Inflammatory macrophage treated with lipopolysaccharide for 4 hours (primary cell): Measurements from ENCODE around the gene RNF44.
"Not testable (repeated sequence)": the region's sequence is repeated elsewhere in the genome, so short reads cannot be mapped to it uniquely, and the experiment has no call there.

Source experiments
- DNase-seq: peaks from one replicate; pipeline ENCODE4 v3.0.0-alpha.2; 2020

RNF44 gene

DNA sequence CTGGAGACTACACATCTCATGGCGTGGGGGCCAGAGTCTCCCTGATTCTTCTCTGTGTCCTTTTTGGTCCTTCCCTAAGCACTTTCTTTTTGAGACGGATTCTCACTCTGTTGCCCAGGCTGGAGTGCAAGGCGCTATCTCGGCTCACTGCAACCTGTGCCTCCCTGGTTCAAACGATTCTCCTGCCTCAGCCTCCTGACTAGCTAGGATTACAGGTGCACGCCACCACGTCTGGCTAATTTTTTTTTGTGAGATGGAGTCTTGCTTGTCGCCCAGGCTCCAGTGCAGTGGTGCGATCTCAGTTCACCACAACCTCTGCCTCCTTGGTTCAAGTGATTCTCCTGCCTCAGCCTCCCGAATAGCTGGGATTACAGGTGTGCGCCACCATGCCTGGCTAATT, 13.7 kb upstream of the RNF44 start:
- not testable (repeated sequence) for DNase-seq

DNA sequence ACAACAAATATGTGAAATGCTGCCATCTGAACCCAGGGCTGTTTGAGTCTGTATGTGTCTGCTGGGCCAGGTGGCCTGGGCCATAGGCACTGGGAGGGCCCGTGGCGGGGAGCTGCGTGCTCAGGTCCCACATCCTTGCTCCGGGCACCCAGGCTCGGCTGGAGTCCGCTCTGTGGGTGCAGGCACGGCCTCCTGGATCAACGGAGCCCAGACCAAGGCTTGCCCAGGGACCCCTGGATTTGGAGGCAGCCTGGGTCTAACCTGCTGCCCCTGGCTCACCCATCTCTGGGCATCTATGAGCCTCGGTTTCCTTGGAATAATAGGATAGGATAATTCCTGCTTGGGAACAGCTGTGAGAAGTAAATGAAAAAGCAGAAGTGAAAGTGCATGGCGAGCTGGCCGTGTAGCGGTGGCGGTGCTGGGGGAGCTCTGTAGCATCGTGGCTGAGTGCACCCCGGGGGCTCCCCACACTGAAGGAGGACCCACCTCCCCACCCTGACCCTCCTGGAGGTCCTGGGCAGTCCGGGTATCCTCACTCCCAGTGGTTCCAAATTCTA, 13.2 kb upstream of the RNF44 start:
- peak; percentile 47 for DNase-seq

DNA sequence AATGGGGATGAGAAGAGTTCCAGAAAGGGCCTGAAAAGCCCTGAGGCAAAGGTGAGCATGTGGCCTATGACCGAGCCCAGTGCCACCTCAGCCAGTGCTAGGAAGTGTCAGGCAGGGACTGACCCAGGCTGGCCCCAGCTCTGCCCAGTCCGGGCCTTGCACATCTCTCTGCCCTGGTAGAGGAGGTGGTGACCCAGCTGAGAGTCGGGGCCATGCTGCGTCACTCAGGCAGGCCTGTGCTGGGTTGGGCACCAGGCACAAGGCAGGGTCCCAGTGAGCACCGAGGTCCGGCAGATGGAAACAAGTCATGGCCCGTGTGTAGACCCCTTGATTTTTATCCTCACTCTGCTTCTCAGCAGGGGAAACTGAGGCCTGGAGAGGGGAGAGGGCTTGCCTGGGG, 12.7 kb upstream of the RNF44 start:
- DNase-seq, result no peak

DNA sequence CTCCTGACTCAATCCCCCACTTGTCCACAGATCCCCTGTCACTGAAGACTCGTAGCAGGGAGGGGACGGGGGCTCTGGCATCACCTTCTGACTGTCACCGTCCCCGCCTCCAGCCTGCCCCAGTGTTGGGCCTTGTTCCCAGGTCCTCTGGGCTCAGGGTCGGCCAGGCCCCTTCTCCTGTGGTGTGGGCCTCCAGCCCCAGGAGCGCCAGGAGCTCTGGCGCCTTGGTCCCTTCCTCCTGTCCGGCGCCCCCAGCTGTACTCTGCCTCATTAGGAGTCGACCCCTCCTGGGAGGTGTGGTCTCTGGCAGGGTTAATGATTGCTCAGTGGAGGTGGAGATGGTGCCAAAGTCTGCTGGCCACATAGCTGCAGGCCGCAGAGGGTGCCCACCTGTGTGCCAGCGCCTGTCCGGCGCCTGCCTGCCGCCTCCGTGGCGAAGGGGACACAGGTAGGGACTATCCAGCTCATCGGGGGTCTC, 11.8 kb upstream of the RNF44 start, which contains the start of gene CDHR2:
Gene CDHR2, plus strand, starts transcription at position 376 of the 478 bp plus-strand sequence. CDS start 16,011 bp downstream, outside the sequence.
- DNase-seq, result no peak

DNA sequence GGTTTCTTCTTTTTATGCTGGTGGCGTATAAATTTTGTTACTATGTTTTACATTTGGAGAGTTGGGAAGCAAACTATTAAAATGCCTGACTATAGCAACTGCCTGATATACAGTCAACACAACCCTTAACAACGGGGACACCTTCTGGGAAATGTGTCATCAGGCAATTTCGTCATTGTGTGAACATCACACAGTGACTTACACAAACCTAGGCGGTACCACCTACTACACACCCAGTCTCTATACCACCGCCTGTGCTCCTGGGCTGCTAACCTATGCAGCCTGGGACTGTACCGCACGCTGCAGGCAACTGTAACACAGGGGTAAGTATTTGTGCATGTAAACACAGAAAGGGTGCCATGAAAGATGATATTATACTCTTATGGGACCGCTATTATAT, 10.6 kb upstream of the RNF44 start:
- DNase-seq, result peak; percentile 47

DNA sequence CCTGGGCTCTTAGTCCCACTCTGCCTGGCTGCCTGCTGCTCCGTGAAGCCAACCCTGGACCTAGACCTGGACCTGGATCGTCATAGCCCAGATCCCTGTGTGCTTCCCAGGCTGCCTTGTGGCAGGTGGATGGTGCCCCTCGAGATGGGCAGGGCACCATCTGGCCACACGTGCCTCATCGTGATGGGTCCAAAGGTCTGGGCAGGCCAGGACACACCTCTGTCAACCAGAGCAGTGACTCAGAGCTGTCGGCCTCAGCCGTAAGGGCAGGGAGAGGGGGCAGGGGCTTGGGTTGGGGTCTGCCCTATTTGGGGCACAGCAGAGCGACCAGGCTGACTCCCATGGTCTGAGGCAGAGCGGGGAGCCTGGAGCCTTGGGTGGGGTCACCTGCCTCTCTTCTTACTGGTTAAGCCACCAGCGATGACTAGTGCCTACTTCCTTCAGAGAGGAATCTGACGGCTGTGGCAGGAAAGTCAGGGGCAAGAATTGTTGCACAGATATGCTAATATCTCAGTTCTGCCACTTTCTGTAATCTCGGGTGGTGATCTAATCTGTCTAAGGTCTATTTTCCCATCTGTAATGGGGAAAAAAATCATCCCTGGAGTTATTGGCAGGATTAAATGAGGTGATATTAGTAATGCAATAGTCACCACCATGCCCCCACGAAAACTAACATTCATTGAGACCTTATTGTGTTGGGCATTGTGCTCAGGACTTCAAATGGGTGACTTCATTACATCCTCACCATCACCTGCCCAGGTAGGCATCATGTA, 8.7 kb upstream of the RNF44 start:
- DNase-seq, result no peak

DNA sequence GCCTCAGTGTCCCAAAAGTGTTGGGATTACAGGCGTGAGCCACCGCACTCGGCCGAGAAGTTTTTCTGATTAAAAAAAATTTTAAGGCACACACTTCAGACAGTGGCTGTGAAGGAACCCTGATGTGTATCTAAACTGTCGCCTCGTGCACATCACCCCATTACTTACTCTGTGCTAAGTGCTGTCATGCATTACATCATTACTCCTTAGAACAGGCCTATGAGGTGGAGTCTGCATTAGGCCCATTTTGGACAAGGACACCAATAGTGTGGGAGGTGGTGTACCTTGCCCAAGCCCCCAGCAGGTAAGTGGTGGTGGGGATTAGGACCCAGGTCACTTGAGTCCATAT, 8.2 kb upstream of the RNF44 start:
- DNase-seq, result no peak

DNA sequence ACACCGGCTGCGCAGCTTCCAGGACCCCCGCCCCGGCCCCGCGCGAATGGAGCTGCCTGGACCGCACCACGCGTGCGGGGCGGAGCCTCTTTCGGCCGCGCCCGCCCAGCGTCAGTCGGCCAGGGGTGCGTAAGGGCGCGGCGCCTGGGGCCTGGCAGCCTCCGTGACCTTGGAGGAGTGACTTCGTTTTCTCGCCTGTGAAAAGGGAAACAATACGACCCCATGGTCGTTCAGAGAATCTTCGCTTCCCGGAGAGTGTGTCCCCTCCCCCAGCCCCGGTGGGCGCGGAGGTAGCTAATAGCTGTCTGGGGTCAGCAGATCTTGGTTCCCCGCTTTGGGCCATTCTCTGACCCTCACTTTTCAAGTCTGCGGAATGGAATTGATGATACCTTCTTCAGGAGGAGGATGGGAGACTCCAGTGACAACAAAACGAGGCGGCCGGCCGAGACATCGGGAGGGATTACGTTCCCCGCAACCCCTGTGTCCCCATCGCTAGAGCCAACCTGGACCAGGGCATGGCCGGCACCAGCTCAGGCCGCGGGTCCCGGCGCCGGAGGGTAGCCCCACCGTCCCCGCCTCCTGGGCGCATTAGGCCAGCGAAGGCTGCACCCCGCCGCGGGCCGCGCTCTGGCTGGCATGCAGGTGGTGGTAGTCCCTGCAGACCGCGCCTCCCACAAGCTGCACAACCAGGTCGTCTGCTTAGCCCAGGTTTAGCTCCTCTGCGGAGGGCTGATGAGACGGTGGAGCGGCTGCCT, 6.4 kb upstream of the RNF44 start:
- peak; percentile 70 for DNase-seq

DNA sequence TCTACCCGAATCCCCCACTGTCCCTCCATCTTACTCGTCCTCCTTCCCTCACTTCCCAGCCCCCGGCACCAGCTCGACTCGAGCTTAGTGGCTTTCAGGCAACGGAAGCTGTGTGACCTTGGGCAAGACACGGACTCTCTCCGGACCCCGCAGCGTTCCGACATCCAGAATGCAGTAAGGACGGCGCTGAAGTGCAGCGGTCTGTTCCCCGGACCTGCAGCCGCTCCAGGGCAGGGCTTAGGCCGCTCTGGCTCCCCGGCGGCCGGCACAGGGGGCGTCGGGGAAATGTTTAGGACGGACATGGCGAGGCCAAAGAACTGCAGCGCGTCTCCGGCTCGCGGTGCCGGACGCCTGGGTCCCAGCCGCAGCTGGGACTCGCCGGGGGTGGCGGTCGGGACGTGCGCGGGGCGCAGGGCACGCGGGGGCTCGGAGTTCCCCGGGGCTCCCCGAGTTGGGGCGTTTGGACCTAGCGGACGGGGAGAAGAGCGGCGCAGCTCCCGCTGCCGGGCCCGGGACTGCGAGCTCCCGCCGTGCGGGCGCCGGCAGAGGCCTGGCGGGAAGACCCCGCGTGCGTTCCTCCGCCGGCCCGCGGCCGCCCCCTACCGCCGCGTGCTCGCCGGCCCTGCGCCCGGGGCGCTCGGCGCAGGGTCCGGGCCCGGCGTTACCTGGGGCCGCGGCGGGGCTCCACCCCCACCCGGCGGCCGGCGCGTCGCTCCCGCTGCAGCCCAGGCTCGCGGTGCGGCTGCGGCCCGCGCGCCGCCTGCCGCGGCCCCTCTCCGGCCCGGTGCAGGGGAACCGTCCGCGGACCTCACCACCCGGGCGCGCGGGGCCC, 5.6 kb upstream of the RNF44 start:
- no peak for DNase-seq

DNA sequence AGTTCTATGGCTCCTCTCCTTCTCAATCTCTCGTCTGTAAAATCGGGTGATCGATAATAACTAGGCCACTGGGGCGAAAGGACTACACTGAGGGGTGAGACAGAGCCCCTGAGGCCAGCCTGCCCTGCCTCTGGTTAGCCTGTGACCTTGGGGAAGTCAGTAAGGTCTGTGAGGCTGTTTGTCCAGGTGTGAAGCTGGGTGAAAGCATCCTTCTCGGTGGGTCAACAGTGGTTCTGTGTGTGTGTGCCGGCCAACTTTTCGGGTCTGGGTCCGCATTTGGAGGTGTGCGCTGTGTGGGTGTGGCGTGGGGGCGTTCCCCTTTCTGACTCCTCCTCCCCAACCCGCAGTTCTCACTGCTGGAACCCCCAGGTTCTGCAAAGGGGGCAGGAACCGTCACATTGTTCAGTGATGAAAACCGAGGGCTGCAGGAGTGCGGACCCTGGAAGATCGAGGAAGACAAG, 5.0 kb upstream of the RNF44 start:
- no peak for DNase-seq

DNA sequence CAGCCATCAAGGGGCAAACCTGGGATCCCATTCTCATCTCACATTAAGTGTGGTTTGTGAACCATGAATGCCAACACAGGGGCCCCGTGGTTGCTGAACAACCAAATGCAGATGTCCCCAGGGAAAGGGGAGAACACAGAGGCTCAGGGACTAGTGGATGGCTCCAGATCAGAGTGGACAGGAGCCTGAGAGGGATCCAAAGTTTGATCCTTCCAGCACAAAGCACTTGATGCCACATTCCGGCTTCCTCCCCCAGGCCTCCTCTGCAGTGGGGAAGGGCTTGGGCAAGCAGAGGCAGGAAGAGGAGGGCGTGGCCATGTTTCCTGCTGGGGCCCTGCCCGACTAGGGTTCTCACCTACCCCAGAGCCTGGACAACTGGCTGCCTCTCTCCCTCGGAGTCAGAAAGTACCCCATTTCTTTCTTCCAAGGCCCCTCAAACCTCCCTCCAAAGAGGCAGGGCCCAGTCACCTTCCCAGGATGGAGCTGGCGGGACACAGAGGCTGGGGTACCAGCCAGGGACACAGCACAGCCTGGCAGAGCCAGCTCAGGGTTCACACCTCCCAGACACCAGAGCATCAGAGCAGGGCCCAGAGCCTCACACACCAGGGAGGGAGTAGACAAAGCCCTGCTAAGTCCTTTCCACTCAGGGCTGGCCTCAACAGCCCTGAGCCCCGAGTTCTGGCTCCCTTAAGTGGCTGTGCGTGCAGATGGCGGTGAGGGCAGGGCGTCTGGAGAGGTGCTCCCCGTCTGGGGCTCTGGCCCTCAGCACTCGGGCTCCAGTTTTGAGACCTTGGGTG, 4.3 kb upstream of the RNF44 start:
- DNase-seq, result peak; percentile 44

DNA sequence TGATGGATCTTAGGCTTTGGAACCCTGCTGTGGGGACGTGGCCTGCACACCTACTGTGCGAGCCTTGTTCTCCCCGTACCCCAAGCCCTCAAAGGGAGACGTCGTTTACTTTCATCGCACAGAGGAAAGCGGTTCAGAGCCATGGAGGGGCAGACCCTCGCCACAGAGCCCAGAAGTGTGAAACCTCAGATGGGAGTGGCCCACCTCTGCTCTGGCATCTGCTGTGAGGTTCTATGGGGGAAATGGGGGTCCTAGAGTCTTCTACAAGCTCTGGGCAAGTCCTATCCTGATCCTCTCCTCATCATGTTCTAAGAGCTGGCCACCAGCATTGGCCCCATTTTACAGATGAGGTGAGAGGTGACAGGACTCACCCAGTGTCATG, 3.7 kb upstream of the RNF44 start:
- no peak for DNase-seq

DNA sequence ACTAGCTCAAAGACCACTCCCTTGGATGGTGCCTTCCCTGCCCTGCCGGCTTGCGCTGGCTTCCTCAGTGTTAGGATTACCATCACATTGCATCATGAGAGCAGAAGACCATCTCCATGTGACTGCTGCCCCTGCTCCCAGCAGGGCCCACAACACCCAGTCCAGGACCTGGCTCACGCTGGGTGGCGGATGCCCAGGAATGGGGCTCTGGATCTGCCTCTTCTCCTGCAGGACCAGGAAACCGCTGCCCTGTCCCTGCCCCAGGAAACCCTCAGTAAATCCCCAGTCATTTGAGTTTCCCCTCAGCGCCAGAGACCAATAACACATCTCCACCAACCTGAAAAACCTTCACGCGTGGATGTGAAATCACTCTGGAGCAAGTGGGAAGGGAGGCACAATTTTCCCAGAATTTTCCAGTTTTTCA, 3.3 kb upstream of the RNF44 start:
- no peak for DNase-seq

DNA sequence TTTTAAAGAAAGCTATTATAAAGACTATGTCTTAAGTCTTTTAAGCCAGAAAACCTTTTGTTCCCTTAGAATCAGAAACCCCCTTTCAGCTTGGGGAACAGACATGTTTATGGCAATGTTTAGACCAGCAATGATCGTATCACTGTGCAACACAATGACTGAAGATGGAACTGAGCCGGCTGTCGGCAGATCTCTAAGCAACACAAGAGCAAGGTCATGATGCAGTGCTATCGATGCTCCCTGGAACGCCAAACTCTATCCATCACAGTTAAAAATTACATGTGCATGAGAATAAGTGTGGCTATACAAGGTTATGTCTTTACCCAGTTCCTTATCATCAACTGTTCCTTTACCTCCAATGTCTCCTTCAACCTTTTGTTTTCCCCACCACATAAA, 1.8 kb upstream of the RNF44 start:
- no peak for DNase-seq

DNA sequence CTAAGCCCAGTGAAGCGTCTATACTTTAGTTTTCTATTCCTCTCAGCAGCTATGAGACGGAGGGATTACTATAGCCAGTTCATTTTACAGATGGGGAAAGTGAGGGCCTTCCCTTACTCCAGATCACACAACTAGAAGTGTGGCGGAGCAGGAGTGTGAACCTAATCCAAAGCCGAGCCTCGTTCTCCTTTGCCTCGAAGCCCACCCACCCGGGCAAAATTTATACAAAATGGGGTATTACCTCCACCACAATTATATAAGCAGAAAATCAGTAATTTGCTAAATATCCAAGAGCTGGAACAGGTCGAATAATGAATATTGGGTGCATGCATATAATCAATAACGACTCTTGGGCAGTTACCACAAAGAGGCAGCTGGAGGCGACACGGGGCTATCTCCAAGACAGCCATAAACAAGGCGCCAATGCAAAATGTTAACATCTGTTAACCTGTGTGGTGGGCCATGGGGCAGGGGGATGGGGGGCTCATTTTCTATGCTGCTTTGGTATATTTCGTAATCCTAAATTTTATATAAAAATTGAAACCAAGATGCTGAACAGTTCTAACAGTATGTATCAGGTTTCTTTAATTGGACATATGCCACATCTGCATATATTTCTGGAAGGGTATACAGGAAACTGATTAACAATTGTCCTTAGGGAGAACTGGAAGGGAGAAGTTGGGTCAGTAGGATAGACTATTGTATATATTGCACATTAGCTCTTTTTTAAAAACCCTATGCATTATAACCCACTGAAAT, 1.2 kb upstream of the RNF44 start:
- DNase-seq, result no peak

DNA sequence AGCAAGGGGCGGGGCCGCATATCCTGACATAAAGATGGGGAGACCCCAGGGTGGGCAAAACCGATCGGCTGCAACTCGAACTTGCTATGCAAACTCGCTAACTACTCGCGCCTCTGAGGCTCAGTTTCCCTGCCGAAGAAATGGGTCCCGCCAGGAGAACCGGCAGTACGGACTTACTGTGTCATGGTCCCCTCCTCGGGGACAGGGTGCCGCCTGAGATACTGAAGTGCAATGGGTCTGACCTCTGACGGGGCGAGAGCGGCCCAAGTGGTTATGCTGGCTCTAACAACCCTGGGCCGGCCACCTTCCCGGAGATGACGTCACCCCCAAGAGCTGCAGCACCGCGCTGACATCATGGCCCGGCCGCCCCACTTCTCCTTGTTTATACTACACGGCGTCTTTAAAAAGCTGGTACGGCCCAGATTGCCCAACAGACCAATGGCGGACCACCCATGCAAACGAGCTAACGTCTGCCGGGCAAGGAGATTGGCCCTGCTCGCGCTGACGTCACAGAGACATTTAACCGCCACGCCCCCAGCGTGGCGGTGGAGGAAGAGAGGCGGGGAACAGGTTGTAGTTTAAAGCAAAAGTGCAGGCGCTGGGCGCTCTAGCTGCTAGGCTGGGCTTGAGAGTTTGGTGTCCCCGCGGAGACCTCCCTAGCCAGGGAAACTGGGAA, 490 bp upstream of the RNF44 start:
- DNase-seq, result peak; percentile 100

DNA sequence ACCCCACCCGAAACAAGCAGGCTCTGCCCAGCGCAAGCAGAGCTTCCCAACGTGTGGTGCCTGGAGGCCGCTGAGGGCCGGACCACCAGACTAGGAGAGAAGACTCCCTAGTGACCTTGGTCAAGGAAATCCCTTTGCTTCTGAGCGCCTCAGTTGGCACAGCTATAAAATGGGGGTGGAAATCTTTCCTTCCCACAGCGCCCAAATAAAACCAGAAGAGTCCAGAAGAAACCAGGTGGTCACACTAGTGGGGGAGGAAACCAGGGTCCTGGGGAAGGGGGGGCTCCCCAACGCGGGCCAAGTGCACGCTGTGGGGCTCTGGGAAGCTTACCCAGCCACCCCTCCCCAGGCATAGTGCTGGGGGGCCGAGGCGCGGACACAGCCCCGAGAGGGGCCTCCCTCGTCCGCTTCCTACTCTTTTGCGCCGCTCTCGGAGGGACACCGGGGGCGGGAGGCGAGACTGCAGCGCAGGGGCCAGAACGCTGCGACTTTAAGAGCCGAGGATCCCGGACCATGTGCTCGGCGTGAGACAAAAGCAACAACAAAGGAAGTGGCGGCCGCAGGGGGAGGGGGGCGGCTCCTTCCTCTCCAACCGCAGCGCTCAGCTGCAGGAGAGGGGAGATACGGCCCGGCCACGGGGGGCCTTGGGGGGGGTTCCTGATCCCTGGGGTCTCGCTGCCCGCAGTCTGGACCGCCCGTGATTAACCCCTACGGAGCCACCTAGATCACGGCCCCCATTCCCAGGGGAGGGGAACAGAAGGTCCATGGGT, 885 bp downstream of the RNF44 start:
- peak; percentile 66 for DNase-seq

DNA sequence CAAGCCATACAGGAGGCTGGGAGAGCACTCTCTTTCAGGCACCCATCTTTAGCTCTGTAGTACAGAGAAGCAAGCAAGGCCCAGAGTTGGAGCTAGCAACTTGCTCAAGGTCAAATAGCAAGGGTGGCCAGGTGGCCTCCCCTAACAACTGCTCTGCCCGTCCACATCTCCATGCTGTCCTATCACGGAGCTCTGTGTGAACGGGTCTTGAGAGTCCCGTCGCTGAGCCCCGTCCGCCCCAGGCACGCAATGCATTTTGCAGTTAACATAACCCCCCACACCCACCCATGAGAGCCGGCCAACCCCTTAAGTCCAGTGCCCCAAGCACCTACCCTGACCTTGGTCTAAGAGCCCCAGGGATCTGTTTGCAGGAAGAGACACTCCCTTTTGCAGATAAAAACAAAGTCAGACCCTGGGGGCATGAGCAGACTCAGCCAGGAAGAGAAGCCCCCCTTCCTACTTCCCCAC, 1.5 kb downstream of the RNF44 start:
- DNase-seq, result no peak

DNA sequence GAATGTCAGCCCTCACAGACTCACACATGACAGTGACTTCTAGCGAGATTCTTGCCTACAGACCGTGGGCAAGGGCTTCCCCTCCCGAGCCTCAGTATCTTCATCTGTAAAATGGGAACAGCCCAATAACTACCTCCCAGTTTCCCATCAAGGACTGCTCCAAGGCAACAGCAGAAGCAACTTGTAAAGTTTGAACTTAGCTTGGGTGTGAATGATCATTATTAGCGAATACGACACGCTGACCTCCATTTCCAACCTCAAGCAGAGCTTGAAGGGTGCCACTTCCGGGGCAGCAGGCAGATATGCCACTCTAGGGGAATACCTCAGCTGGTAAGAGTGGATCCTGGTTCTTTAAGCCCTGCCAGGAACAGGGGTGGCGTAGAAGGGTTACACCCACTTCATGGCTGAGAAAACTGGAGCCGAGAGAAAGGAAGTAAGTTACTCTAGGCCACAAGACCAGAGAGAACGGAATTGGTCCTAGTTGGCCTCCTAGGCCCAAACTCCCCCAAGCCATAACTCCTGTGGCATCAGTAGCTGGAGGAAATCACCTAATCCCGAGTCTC, 2.0 kb downstream of the RNF44 start:
- peak; percentile 79 for DNase-seq
